ENCODE results near the gene CRIP3. TPM values are rescaled to one million over a fixed set of nuclear protein-coding genes. Genes with fewer than 3 reads are reported as not detected.
A peak's percentile ranks its signal among the peaks of the same experiment; 100 is the strongest.
"Not testable (repeated sequence)": the region's sequence is repeated elsewhere in the genome, so short reads cannot be mapped to it uniquely, and the experiment has no call there.

Gene CRIP3
- total RNA-seq (2014; rRNA removed; shearing (Covaris generic)): not detected in 2 replicates

- no peak within 1 kb of the TSS for H3K4me3 ChIP-seq
- H3K36me3 ChIP-seq: no peaks in the 10 kb centered on the region
- H3K9me3 ChIP-seq (replicated peaks): no peaks in the 10 kb centered on the region
- no peaks in the 10 kb centered on the region for H3K27me3 ChIP-seq
- no peaks in the 10 kb centered on the region for H3K4me1 ChIP-seq
- DNase-seq: peak in 1 of 2 experiments; percentile 11
- no peak within 1 kb of the TSS for H3K27ac ChIP-seq
Observed at GRCh38 chr6:43308101-43308989, at the start of gene CRIP3. TSS of gene CRIP3 (minus strand) at chr6:43308826. CDS start at chr6:43308792, 34 bp downstream.

GRCh38 chr6:43355862-43356590 is 47.4 kb upstream of the CRIP3 start:
- H3K9me3 ChIP-seq (replicated peaks): no peaks in the 10 kb centered on the region
- H3K27me3 ChIP-seq: no peaks in the 10 kb centered on the region
- DNase-seq: no peak
- no peak overlapping the region for H3K4me3 ChIP-seq
- peaks cover 26% of the 10 kb centered on the region for H3K36me3 ChIP-seq
- no peaks in the 10 kb centered on the region for H3K4me1 ChIP-seq
- no peak overlapping the region for H3K27ac ChIP-seq

GRCh38 chr6:43351951-43352350 is 43.3 kb upstream of the CRIP3 start:
- H3K27ac ChIP-seq; H3K27me3 ChIP-seq; H3K4me1 ChIP-seq; DNase-seq; H3K9me3 ChIP-seq (replicated peaks); H3K4me3 ChIP-seq: not testable (repeated sequence)
- H3K36me3 ChIP-seq: peaks cover 16% of the 10 kb centered on the region

GRCh38 chr6:43347444-43347843 is 38.8 kb upstream of the CRIP3 start:
- no peak overlapping the region for H3K27ac ChIP-seq
- no peaks in the 10 kb centered on the region for H3K9me3 ChIP-seq (replicated peaks)
- H3K36me3 ChIP-seq: peaks cover 25% of the 10 kb centered on the region
- DNase-seq: no peak
- H3K4me3 ChIP-seq: no peak overlapping the region
- no peaks in the 10 kb centered on the region for H3K4me1 ChIP-seq
- no peaks in the 10 kb centered on the region for H3K27me3 ChIP-seq

GRCh38 chr6:43347021-43347420 is 38.4 kb upstream of the CRIP3 start:
- Histone ChIP-seq H3K27ac (no peak overlapping the region), H3K27me3 (no peaks in the 10 kb centered on the region), H3K36me3 (peaks cover 25% of the 10 kb centered on the region), H3K4me1 (no peaks in the 10 kb centered on the region), H3K9me3 (replicated peaks) (no peaks in the 10 kb centered on the region), H3K4me3 (no peak overlapping the region)
- DNase-seq: no peak

GRCh38 chr6:43346243-43346642 is 37.6 kb upstream of the CRIP3 start:
- peaks cover 30% of the 10 kb centered on the region for H3K36me3 ChIP-seq
- not testable (repeated sequence) for H3K27me3 ChIP-seq; H3K27ac ChIP-seq; DNase-seq; H3K4me1 ChIP-seq; H3K4me3 ChIP-seq; H3K9me3 ChIP-seq (replicated peaks)

GRCh38 chr6:43339168-43339567 is 30.5 kb upstream of the CRIP3 start:
- DNase-seq: no peak
- peaks cover 9% of the 10 kb centered on the region for H3K4me1 ChIP-seq
- no peaks in the 10 kb centered on the region for H3K27me3 ChIP-seq
- no peak overlapping the region for H3K4me3 ChIP-seq
- H3K36me3 ChIP-seq: peaks cover 28% of the 10 kb centered on the region
- H3K9me3 ChIP-seq (replicated peaks): no peaks in the 10 kb centered on the region
- no peak overlapping the region for H3K27ac ChIP-seq

GRCh38 chr6:43338243-43338642 is 29.6 kb upstream of the CRIP3 start:
- H3K4me1 ChIP-seq: peaks cover 11% of the 10 kb centered on the region
- H3K9me3 ChIP-seq (replicated peaks): no peaks in the 10 kb centered on the region
- H3K4me3 ChIP-seq: no peak overlapping the region
- H3K27me3 ChIP-seq: no peaks in the 10 kb centered on the region
- no peak overlapping the region for H3K27ac ChIP-seq
- peaks cover 23% of the 10 kb centered on the region for H3K36me3 ChIP-seq
- no peak for DNase-seq

GRCh38 chr6:43336382-43336781 is 27.8 kb upstream of the CRIP3 start:
- Histone ChIP-seq H3K36me3 (peaks cover 13% of the 10 kb centered on the region; the same call in 1 of the 2 replicates), H3K4me3 (no peak overlapping the region), H3K27me3 (no peaks in the 10 kb centered on the region), H3K4me1 (peaks cover 11% of the 10 kb centered on the region), H3K27ac (no peak overlapping the region), H3K9me3 (replicated peaks) (no peaks in the 10 kb centered on the region)
- DNase-seq: no peak

GRCh38 chr6:43335469-43335868 is 26.8 kb upstream of the CRIP3 start:
- Histone ChIP-seq H3K4me1 (peaks cover 11% of the 10 kb centered on the region), H3K27me3 (no peaks in the 10 kb centered on the region), H3K9me3 (replicated peaks) (no peaks in the 10 kb centered on the region), H3K27ac (no peak overlapping the region), H3K36me3 (peaks cover 9% of the 10 kb centered on the region; the same call in 1 of the 2 replicates), H3K4me3 (no peak overlapping the region)
- peak in 1 of 2 experiments; percentile 8 for DNase-seq

- H3K4me3 ChIP-seq: no peak overlapping the region
- no peak overlapping the region for H3K27ac ChIP-seq
- H3K36me3 ChIP-seq: peaks cover under 1% of the 10 kb centered on the region; the same call in 1 of the 2 replicates
- H3K4me1 ChIP-seq: peaks cover 11% of the 10 kb centered on the region
- H3K27me3 ChIP-seq: no peaks in the 10 kb centered on the region
- peak; percentile 38 to 85 for DNase-seq
- H3K9me3 ChIP-seq (replicated peaks): no peaks in the 10 kb centered on the region
Observed at GRCh38 chr6:43334466-43335095, 26.0 kb upstream of the CRIP3 start.

- Histone ChIP-seq H3K4me3 (no peak overlapping the region), H3K27ac (no peak overlapping the region), H3K9me3 (replicated peaks) (no peaks in the 10 kb centered on the region), H3K27me3 (no peaks in the 10 kb centered on the region), H3K36me3 (no peaks in the 10 kb centered on the region; the same call in 1 of the 2 replicates), H3K4me1 (peaks cover 11% of the 10 kb centered on the region)
- no peak for DNase-seq
Observed at GRCh38 chr6:43331891-43332290, 23.3 kb upstream of the CRIP3 start.

- no peak for DNase-seq
Observed at GRCh38 chr6:43331470-43331869, 22.8 kb upstream of the CRIP3 start.

GRCh38 chr6:43328528-43328927 is 19.9 kb upstream of the CRIP3 start:
- Histone ChIP-seq H3K4me3 (no peak overlapping the region), H3K9me3 (replicated peaks) (no peaks in the 10 kb centered on the region), H3K27ac (no peak overlapping the region), H3K27me3 (no peaks in the 10 kb centered on the region), H3K4me1 (no peaks in the 10 kb centered on the region), H3K36me3 (no peaks in the 10 kb centered on the region)
- no peak for DNase-seq

More at GRCh38 chr6:43331470-43331869, 22.8 kb upstream of the CRIP3 start:
- no peaks in the 10 kb centered on the region for H3K9me3 ChIP-seq (replicated peaks)
- H3K36me3 ChIP-seq: no peaks in the 10 kb centered on the region; the same call in 1 of the 2 replicates
- H3K4me3 ChIP-seq: no peak overlapping the region
- no peaks in the 10 kb centered on the region for H3K27me3 ChIP-seq
- H3K27ac ChIP-seq: no peak overlapping the region
- peaks cover 11% of the 10 kb centered on the region for H3K4me1 ChIP-seq

GRCh38 chr6:43325876-43326275 is 17.2 kb upstream of the CRIP3 start:
- Histone ChIP-seq H3K9me3 (replicated peaks) (no peaks in the 10 kb centered on the region), H3K36me3 (no peaks in the 10 kb centered on the region), H3K27me3 (no peaks in the 10 kb centered on the region), H3K27ac (no peak overlapping the region), H3K4me1 (no peaks in the 10 kb centered on the region), H3K4me3 (no peak overlapping the region)
- DNase-seq: no peak
